Activated naive CD4-positive, alpha-beta T cell treated with anti-CD3 and anti-CD28 coated beads, Interleukin-2, amount 50 U/mL, for 72 hours (primary cell): ENCODE results near the gene DIO1. TPM values are rescaled to one million over a fixed set of nuclear protein-coding genes. Genes with fewer than 3 reads are reported as not detected.

Source experiments
- ATAC-seq, 2 donors: fragments of 150-1000 bp; cut with Tn5 transposase; 2 replicates each; pipeline ENCODE4 v1.10.0; 2021; ENCODE audit warnings: mild to moderate bottlenecking in 2 of 2, moderate library complexity in 2 of 2
- DNase-seq, 2 donors: peaks; one replicate each; pipeline ENCODE4 v3.0.0; 2021 to 2022; ENCODE audit warnings: low spot score in 2 of 2
- H3K27ac Mint-ChIP-seq, 2 donors: one replicate each; pipeline ENCODE4 v1.8.0; 2022; ENCODE audit warnings: mild to moderate bottlenecking in 2 of 2, mixed read lengths in 2 of 2
- H3K36me3 Mint-ChIP-seq, 2 donors: one replicate each; pipeline ENCODE4 v1.8.0; 2022; ENCODE audit warnings: mixed read lengths in 2 of 2
- H3K9me3 Mint-ChIP-seq, 2 donors: one replicate each; pipeline ENCODE4 v1.8.0; 2022; ENCODE audit warnings: mixed read lengths in 2 of 2
- total RNA-seq, 2 donors: library from RNA; stranded (reverse); gene quantifications; one replicate each; pipeline ENCODE4 v1.2.3, GENCODE V29; 2022

Gene DIO1
- total RNA-seq, 2 donors from 2014 or later = not detected

DNA sequence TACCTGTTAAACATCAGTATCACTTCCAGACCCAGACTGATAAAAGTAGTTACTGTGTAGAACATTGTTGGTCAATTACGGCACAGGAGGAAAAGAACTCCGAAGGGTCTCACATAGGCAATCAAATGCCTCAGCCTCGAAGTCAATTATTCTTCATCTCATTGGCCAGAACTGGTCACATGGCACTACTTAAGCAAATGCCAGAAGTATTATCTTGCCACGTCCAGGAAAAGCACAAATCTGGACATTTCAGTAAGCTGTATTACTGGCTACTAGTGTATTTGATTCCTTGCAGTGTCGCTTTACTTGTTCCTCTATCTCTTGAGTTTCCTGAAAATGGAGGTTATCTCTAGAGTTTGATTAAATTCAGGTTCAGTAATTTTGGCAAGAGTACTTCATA lies 24.4 kb downstream of the DIO1 start:
- Mint-ChIP-seq H3K9me3 (no peaks in the 10 kb centered on the region), H3K27ac (no peak overlapping the region), H3K36me3 (peaks cover 0 to 10% of the 10 kb centered on the region in 2 donors)
- DNase-seq (no peak), ATAC-seq (no peak)

DNA sequence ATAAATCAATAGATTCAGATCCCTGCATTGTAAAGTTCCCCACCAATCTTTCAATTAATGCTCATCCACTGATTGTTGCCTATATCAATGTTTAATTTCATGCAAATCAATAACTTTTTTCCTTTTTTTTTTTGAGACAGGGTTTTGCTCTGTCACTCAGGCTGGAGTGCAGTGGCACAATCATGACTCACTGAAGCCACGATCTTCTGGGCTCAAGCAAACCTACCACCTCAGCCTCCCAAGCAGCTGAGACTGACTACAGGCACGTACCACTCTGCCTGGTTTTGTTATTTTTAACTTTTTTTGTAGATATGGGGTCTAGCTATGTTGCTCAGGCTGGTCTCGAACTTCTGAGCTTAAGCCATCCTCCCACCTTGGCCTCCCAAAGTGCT lies 25.7 kb downstream of the DIO1 start:
- H3K27ac Mint-ChIP-seq = peak overlapping the region; percentile 53 to 73
- peak; percentile 90 to 91 for ATAC-seq
- H3K9me3 Mint-ChIP-seq = no peaks in the 10 kb centered on the region
- peaks cover 0 to 17% of the 10 kb centered on the region in 2 donors for H3K36me3 Mint-ChIP-seq
- no peak for DNase-seq

DNA sequence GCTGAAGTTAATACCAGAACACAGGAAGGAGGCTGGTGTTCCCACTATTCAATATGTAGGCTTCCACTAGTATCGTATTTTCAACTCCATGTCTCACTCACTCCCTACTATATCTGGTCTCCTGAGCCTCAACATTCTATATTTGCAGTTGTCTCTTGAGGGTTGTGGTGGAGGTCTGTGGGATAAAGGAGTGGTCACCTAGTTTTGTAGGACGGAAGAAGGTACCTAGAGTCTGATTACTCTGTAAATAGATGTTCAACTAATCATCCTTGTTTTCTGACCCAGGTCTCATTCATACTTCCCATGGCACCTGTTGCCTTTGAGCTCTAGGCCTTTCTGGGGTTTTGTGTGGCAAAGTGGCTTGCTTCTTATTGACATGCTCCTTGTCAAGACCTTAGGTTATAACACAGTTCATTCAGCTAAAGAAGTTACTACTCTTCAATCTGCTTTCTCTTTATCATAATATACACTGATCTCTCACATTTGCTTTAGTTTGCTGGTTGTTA lies 33.4 kb downstream of the DIO1 start:
- H3K9me3 Mint-ChIP-seq = no peaks in the 10 kb centered on the region
- no peak overlapping the region for H3K27ac Mint-ChIP-seq
- DNase-seq (no peak), ATAC-seq (no peak)
- peaks cover 0 to 47% of the 10 kb centered on the region in 2 donors for H3K36me3 Mint-ChIP-seq

DNA sequence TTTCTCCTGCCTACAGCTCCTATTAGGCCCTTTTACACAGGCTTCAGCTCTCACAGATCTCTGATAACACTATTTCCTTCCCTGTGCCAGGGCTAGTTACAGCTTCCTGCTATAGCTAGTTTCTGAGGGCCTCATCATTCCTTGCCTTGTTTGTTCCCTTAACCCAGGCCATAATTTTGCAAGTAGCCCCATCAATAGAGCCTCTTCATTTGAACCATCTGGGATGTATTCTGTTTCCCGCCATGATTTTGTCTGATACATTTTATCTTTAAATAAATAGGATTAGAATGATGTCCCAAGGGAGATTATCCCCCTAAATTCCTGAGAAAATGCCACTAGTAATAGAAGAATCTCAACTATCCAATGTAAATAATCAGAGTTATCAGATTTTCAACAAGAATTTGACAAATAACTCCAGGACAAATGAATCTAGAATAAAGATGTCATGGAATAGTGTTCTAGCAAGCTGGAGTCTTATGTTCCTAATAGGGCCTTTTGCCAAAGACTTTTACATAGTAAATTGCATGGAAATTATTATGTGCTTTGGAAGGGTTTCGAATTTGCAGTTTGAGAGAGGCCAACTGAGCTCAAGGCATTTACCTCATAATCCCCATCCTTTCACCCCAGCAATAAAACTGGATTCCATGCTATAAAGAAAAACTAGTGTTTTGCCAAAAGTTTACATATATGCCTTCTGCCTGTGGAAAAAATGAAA lies 35.4 kb downstream of the DIO1 start:
- H3K9me3 Mint-ChIP-seq = no peaks in the 10 kb centered on the region
- ATAC-seq (no peak), DNase-seq (no peak)
- H3K36me3 Mint-ChIP-seq = peaks cover 0 to 49% of the 10 kb centered on the region in 2 donors
- peak overlapping the region in 1 of 2 donors; percentile 40 for H3K27ac Mint-ChIP-seq

DNA sequence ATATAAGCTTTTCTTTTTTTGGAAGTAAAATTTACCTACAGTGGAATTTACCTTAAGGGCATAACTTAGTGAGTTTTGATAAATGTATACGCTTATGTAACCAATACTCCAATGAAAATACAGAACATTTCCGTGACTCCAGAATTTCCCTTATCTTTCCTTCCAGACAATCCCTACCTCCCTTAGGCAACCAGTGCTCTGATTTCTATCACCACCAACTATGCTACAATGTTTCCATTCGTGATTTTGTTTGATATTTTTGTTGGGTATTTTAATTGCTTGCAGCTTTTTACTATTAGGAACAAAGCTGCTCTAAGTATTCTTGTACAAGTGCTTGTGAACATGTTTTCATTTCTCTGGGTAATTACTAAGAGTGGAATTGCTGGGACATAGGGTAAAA lies 36.9 kb downstream of the DIO1 start:
- H3K36me3 Mint-ChIP-seq = peaks cover 10 to 61% of the 10 kb centered on the region in 2 donors
- DNase-seq = no peak

DNA sequence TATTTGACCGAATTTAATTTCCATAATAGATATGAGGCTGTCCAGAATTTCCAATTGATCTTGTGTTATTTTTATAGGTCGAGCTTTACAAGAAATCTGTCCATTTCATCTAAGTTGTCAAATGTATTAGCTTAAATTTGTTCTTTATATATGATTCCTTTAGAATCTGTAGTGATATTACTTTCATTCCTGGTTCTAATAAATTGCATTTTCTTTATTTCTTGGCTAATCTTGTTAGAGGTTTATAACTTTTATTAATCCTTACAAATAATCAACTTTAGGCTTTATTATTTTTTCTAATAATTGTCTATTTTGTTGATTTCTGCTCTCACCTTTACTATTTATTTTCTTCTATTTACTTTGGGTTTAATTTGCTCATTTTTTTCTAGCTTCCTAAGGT lies 37.5 kb downstream of the DIO1 start:
- H3K36me3 Mint-ChIP-seq = peaks cover 10 to 62% of the 10 kb centered on the region in 2 donors
- H3K9me3 Mint-ChIP-seq = no peaks in the 10 kb centered on the region
- DNase-seq (no peak), ATAC-seq (no peak)
- H3K27ac Mint-ChIP-seq = no peak overlapping the region

More for the DNA sequence above, 36.9 kb downstream of the DIO1 start:
- Mint-ChIP-seq H3K9me3 (no peaks in the 10 kb centered on the region), H3K27ac (no peak overlapping the region)
- ATAC-seq = no peak

DNA sequence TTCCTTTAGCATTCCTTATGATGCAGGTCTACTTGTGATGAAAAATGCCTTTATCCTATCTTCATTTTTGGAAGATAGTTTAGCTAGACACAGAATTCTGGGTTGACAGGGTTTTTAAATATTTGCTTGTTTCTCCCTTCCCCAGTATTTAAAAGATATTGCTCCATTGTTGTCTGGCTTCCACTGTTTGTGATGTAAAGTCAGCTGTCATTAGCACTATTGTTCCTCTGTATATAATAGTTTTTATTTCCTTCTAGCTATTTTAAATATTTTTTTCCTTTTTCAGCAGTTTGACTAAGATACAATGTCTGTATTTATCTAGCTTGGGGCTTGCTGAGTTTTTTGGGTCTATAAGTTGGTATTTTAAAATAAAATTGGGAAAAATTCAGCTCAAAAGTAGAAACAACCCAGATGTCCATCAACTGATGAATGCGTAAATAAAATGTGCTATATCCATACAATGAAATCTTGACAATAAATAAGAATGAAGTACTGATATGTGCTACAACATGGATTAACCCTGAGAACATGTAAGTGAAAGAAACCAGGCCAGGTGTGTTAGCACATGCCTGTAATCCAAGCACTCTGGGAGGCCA lies 40.3 kb downstream of the DIO1 start:
- no peaks in the 10 kb centered on the region for H3K9me3 Mint-ChIP-seq
- no peak overlapping the region for H3K27ac Mint-ChIP-seq
- ATAC-seq (no peak), DNase-seq (no peak)
- H3K36me3 Mint-ChIP-seq = peaks cover 14 to 58% of the 10 kb centered on the region in 2 donors

DNA sequence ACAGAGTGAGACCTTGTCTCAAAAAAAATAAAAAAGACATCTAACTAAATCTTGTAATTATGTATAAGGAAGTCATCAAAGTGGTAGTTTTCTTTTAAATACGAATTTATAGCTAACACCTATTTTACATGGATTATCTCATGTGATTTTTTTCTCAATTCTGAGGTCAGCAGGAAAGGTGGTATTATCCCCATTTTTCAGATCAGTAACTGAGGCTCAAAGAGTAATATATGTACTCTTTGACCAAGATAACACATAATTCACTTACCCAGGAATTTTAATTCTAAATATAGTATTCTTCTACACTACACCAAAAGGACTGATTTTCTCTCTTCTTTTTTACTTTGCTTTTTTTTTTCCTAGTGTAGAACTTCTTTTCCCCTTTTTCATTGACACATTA lies 42.4 kb downstream of the DIO1 start:
- no peak for DNase-seq
- H3K27ac Mint-ChIP-seq = no peak overlapping the region
- H3K36me3 Mint-ChIP-seq = peaks cover 14 to 65% of the 10 kb centered on the region in 2 donors
- no peak for ATAC-seq
- no peaks in the 10 kb centered on the region for H3K9me3 Mint-ChIP-seq

DNA sequence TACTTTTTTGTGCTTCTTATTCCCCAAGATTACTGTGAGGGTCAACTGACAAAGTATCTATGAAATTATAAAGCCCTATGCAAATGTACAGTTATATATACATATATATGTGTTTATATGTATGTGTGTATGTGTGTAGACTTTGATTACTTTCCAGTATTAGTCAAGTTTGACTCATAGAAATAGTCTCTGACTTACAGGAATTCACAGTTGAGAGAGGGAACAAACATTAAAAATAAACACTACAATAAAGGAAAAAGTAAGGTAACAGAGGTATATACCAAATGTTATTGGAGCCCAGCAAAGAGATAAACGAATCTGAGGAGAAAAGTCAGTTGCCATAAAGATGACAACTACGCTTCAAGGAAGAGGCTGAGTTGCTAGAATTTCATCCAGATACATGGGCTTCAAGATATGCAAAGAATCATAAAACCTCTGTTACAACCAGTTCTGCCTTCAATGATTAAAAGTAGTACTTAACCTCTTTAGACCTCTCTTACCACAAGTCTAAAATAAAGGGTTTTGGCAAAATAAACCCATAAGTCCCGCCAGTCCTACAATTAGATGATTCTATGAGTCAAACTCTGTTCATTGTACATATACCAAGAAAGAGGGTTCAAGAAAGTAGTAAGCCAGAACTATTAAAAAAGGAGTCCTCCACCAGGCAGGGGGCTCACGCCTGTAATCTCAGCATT lies 44.3 kb downstream of the DIO1 start:
- DNase-seq (no peak), ATAC-seq (peak in 1 of 2 donors; percentile 42)
- Mint-ChIP-seq H3K27ac (no peak overlapping the region), H3K36me3 (peaks cover 18 to 58% of the 10 kb centered on the region in 2 donors), H3K9me3 (peaks cover 0 to 4% of the 10 kb centered on the region in 2 donors)

DNA sequence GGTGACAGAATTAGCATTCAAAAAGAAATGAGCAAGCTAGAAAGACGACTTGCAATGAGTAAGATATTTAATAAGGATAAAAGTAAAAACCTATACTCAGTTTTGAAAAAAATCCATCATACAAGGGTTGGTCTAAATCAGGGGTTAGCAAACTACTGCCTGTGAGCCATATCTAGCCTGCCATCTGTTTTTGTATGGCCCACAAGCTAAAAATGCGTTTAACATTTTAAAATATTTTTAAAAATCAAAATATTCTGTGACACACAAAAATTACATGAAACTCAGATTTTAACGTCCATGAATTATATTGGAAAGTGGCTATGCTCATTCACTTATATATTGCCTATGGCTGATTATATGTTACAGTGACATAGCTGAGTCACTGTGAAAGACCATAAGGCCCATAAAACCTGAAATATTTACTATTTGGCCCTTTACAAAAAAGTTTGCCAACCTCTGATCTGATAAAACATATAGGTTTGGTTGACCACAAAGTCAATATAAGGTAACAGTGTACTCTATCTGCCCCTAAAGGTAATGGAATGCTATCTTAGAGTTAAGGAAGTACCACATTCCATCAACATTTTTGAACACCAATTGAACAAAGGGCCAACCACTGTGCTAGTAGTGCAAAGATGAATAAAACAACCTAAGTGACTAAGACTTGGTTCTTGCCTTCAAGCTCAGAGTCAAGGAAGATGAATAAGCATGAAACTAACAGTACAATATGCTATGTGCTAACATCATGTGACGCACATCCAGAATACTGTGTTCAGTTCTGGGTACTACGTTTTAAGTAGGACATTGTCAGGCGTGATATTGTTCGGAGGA lies 48.4 kb downstream of the DIO1 start:
- peak overlapping the region; percentile 51 to 95 for H3K27ac Mint-ChIP-seq
- peaks cover 12 to 46% of the 10 kb centered on the region in 2 donors for H3K36me3 Mint-ChIP-seq
- peak; percentile 35 for ATAC-seq
- H3K9me3 Mint-ChIP-seq = peaks cover 0 to 4% of the 10 kb centered on the region in 2 donors
- DNase-seq = no peak

DNA sequence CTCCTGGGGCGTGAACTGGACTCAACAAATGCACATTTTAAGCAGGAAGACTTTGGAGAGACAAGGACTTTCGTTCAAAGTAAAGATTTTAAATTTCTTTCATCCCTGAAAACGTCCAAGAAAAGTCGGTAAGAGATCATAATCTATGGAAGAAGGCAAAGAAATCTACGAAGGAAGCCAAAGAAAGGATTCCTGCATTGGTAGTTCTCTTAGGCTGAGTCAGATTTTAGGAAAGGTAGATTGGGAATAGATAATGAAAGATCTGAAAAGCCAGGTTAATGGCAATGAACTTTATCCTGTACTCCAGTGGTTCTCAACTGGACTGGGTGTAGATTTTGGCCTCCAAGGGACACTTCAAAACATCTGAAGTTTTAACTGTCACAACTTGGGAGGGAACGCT lies 49.1 kb downstream of the DIO1 start:
- H3K27ac Mint-ChIP-seq = peak overlapping the region; percentile 80 to 95
- peaks cover 0 to 4% of the 10 kb centered on the region in 2 donors for H3K9me3 Mint-ChIP-seq
- no peak for DNase-seq
- peaks cover 12 to 40% of the 10 kb centered on the region in 2 donors for H3K36me3 Mint-ChIP-seq
- ATAC-seq = no peak

DNA sequence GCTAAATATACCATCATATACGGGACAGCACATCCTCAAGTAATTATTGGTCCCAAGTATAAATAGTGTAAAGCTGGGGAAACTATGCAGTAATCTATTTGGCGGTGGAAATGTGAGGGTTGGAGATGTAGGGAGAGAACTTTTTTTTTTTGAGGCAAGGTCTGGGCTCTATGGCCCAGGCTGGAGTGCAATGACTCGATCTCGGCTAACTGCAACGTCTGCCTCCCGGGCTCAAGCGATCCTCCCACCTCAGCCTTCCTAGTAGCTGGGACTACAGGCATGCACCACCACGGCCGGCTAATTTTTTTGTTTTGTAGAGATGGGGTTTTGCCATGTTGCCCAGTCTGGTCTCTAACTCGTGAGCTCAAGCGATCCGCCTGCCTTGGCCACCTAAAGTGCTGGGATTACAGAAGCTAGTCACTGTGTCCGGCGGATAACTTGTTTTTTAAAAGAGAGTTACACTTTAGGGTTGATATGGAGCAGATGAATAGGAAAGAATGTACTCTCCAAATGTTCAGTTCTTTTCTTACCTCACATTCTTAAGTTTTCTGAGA lies 49.6 kb downstream of the DIO1 start:
- no peak for DNase-seq
- Mint-ChIP-seq H3K9me3 (peaks cover 0 to 4% of the 10 kb centered on the region in 2 donors), H3K36me3 (peaks cover 12 to 40% of the 10 kb centered on the region in 2 donors), H3K27ac (peak overlapping the region; percentile 80 to 95)
- no peak for ATAC-seq

DNA sequence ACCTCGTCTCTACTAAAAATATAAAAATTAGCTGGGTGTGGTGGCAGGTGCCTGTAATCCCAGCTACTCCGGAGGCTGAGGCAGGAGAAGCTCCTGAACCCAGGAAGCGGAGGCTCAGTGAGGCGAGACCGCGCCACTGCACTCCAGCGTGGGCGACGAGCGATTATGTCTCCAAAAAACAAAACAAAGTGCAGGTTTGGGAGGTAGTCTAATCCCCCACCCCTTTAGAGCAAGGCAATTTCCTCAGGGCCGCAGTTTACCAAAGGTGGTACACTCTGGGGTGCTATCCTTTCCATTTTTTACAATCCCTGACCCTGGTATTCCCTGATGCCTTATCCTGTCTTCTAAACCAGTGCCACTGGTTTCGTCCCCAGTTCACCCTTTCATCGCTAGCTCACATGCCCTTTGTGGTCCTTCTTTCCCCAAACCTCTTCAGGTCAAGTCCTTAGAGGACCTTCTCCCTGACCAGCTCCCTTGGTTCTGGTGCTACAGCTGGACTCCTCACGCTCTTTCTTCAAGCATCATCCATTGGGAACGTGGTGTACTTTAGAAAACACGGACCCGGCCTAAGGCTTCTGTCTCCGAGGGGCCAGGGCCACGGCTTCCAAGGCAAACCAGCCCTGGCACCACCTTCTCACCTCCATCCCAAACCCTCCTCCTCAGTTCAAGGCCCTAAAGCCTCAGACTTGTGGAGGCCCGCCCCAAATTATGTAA lies 50.6 kb downstream of the DIO1 start:
- Mint-ChIP-seq H3K9me3 (peaks cover 0 to 4% of the 10 kb centered on the region in 2 donors), H3K36me3 (peaks cover 12 to 34% of the 10 kb centered on the region in 2 donors), H3K27ac (peak overlapping the region; percentile 89 to 95)
- no peak for ATAC-seq
- DNase-seq = no peak

DNA sequence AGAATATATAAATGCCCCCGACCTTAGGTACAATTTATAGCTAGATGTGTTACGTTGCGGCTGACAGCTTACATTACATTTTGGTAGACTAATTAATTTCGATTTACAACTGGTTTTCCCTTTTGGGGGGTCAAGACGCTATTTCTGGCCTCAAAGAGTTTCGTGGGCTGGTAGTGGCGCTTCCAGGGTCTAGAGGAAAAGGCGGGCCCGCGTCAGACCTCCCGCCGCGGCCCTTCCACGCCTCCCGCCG lies 51.1 kb downstream of the DIO1 start:
- peaks cover 12 to 31% of the 10 kb centered on the region in 2 donors for H3K36me3 Mint-ChIP-seq
- DNase-seq = no peak
- H3K27ac Mint-ChIP-seq = peak overlapping the region; percentile 89 to 95
- peaks cover 0 to 4% of the 10 kb centered on the region in 2 donors for H3K9me3 Mint-ChIP-seq
- ATAC-seq = no peak

DNA sequence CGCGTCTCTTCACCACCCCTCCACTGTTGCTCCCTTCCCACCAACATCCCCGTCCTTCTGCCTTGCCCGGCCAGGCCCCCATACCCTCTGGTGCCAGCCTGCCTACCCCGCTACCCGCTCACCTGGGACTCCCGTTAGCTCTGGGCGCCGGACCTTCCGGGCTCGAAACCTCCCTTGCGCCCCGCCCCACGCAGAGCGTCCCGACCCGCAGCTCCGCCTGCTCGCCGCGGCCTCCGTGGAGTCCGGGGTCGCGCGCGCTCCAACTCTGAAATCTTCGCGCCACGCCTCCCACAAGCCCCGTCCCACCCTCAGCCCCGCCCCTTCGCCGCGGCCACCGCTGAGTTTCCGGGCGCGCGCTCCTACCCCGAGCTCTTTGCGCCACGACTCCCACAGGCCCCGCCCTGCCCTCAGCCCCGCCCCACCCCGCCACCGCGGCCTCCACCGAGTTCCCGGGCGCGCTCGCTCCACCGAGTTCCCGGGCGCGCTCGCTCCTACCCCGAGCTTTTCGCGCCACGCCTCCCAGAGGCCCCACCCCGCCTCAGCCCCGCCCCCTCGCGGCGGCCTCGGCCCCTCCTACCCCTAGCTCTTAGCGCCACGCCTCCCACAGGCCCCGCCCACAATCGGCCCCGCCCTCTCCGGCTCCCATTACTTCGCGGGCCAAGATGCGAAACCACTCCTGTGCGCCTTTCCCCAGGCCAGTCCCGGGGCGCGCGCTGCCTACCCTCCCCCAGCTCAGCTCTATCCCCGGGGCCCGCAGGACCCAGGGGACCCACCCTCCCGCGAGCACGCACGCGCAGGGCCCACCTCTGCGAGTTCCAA lies 51.7 kb downstream of the DIO1 start, which contains the start of gene IFT25:
Gene IFT25 (minus strand): TSS at position 267 of the 819 bp plus-strand sequence. CDS start 5,617 bp downstream, outside the sequence.
- Mint-ChIP-seq H3K9me3 (peaks cover 0 to 4% of the 10 kb centered on the region in 2 donors), H3K27ac (peak within 1 kb of the TSS; percentile 92 to 95)

More for the DNA sequence above, 51.7 kb downstream of the DIO1 start, which contains the start of gene IFT25:
- peak; percentile 70 to 77 for ATAC-seq
- DNase-seq = peak; percentile 99
- peaks cover 12 to 28% of the 10 kb centered on the region in 2 donors for H3K36me3 Mint-ChIP-seq
